ENCODE measurements around the gene OR52E2. TPM values are rescaled to one million over a fixed set of nuclear protein-coding genes. Genes with fewer than 3 reads are reported as not detected.

The OR52E2 gene
- total and polyA plus RNA-seq, 2 experiments from 2014 or later, result not detected

DNA sequence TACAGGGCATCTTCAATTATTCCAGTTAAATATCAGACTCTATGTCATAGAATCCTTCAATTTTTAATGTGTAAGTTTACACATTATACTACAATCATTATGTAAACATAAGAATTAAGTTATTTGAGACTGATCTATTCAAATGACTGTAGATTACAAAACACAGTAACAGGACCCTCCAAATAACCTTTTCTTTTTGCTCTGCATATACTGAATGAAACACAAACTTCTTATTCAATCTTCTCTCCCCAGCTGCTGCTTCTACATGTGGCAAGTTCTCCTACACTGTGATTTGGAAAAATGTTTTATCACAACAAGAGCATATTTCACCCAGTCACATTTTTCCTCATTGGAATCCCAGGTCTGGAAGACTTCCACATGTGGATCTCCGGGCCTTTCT is 13.2 kb downstream of the OR52E2 start, which contains the start of gene OR52J3:
Gene OR52J3, plus strand, starts transcription at position 301 of the 400 bp plus-strand sequence. Its CDS starts 0 bp downstream, at position 301.
- Histone ChIP-seq H3K79me2 (ENCODE audit: insufficient read depth) (no peaks in the 10 kb centered on the region), H4K20me1 (ENCODE audit: insufficient read depth) (no peaks in the 10 kb centered on the region), H3K9me3 (ENCODE audit: low read depth) (no peaks in the 10 kb centered on the region), H3K4me3 (no peak within 1 kb of the TSS), H3F3A (ENCODE audit: insufficient read depth) (no peaks in the 10 kb centered on the region), H3K4me2 (ENCODE audit: unreplicated experiment) (no peak within 1 kb of the TSS), H3K36me3 (ENCODE audit: low read depth) (no peaks in the 10 kb centered on the region), H2AFZ (no peak within 1 kb of the TSS), H3K4me1 (ENCODE audit: insufficient read depth) (no peaks in the 10 kb centered on the region), H3K27me3 (replicated peaks; ENCODE audit: insufficient read depth) (no peaks in the 10 kb centered on the region), H3K27ac (no peak within 1 kb of the TSS), H3K9ac (no peak within 1 kb of the TSS), H3K9me2 (ENCODE audit: insufficient read depth) (no peaks in the 10 kb centered on the region)
- WGBS, 2 experiments (ENCODE audit: low coverage in 1 of 2, low lambda C conversion rate in 2 of 2, missing lambda C conversion rate in 2 of 2), result 17 to 18% methylated on average over 1 of the region's 1 CpG
- in situ Hi-C loops (cut with MboI), result no loop called here
- TF ChIP-seq EZH2phosphoT487 (IDR thresholded peaks at IDR 0.05; ENCODE audit: insufficient read depth, low read depth) (no peak), EZH2 (IDR thresholded peaks at IDR 0.05; ENCODE audit: insufficient read depth, poor library complexity, severe bottlenecking) (no peak)
- no peak for DNase-seq

GRCh38 chr11:5043380-5043779 is 16.0 kb downstream of the OR52E2 start:
- Histone ChIP-seq H3K4me2 (ENCODE audit: unreplicated experiment) (no peak overlapping the region), H3K9me2 (ENCODE audit: insufficient read depth) (no peaks in the 10 kb centered on the region), H3K9me3 (ENCODE audit: low read depth) (no peaks in the 10 kb centered on the region), H3K27ac (no peak overlapping the region), H4K20me1 (ENCODE audit: insufficient read depth) (no peaks in the 10 kb centered on the region), H2AFZ (no peak overlapping the region), H3K27me3 (replicated peaks; ENCODE audit: insufficient read depth) (no peaks in the 10 kb centered on the region), H3F3A (ENCODE audit: insufficient read depth) (no peaks in the 10 kb centered on the region), H3K36me3 (ENCODE audit: low read depth) (no peaks in the 10 kb centered on the region), H3K9ac (no peak overlapping the region), H3K4me1 (ENCODE audit: insufficient read depth) (no peaks in the 10 kb centered on the region), H3K79me2 (ENCODE audit: insufficient read depth) (no peaks in the 10 kb centered on the region), H3K4me3 (no peak overlapping the region)
- no peak for TF ChIP-seq EZH2phosphoT487 (IDR thresholded peaks at IDR 0.05; ENCODE audit: insufficient read depth, low read depth)
- no peak for TF ChIP-seq EZH2 (IDR thresholded peaks at IDR 0.05; ENCODE audit: insufficient read depth, poor library complexity, severe bottlenecking)
- WGBS, 2 experiments (ENCODE audit: low coverage in 1 of 2, low lambda C conversion rate in 2 of 2, missing lambda C conversion rate in 2 of 2), result 33 to 35% methylated on average over 2 of the region's 2 CpGs
- in situ Hi-C loops (cut with MboI), result no loop called here
- peak; percentile 48 for DNase-seq

GRCh38 chr11:5042091-5042490 is 17.3 kb downstream of the OR52E2 start:
- Histone ChIP-seq H3K9ac (no peak overlapping the region), H3K4me2 (ENCODE audit: unreplicated experiment) (no peak overlapping the region), H4K20me1 (ENCODE audit: insufficient read depth) (no peaks in the 10 kb centered on the region), H3K9me3 (ENCODE audit: low read depth) (no peaks in the 10 kb centered on the region), H3K9me2 (ENCODE audit: insufficient read depth) (no peaks in the 10 kb centered on the region), H3K79me2 (ENCODE audit: insufficient read depth) (no peaks in the 10 kb centered on the region), H3K27ac (no peak overlapping the region), H3K4me3 (no peak overlapping the region), H3K36me3 (ENCODE audit: low read depth) (no peaks in the 10 kb centered on the region), H3K27me3 (replicated peaks; ENCODE audit: insufficient read depth) (no peaks in the 10 kb centered on the region), H3F3A (ENCODE audit: insufficient read depth) (no peaks in the 10 kb centered on the region), H3K4me1 (ENCODE audit: insufficient read depth) (no peaks in the 10 kb centered on the region), H2AFZ (no peak overlapping the region)
- peak; percentile 13 for DNase-seq
- 20 to 24% methylated on average over 3 of the region's 3 CpGs for WGBS, 2 experiments (ENCODE audit: low coverage in 1 of 2, low lambda C conversion rate in 2 of 2, missing lambda C conversion rate in 2 of 2)
- in situ Hi-C loops (cut with MboI), result no loop called here
- TF ChIP-seq EZH2 (IDR thresholded peaks at IDR 0.05; ENCODE audit: insufficient read depth, poor library complexity, severe bottlenecking) (no peak), EZH2phosphoT487 (IDR thresholded peaks at IDR 0.05; ENCODE audit: insufficient read depth, low read depth) (no peak)

DNA sequence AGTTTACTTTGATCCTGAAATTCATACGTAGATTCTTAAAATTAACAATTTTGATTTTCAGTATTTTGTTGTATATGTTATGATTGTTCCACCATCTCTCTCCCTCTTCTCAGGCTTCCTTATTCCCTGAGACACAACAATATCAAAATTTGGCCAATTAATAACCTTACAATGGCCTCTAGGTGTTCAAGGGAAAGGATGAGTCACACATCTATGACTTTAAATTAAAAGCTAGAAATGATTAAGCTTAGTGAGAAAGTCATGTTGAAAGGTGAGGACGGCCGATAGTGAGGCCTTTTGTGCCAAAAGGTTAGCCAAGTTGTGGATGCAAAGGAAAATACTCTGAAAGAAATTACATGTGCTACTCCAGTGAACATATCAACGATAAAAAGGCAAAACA is 18.6 kb downstream of the OR52E2 start:
- no peaks in the 10 kb centered on the region for H4K20me1 ChIP-seq (ENCODE audit: insufficient read depth)
- no peak for DNase-seq
- H3K4me2 ChIP-seq (ENCODE audit: unreplicated experiment), result no peak overlapping the region
- no peaks in the 10 kb centered on the region for H3K4me1 ChIP-seq (ENCODE audit: insufficient read depth)
- H3K27me3 ChIP-seq (replicated peaks; ENCODE audit: insufficient read depth), result no peaks in the 10 kb centered on the region
- H2AFZ ChIP-seq, result no peak overlapping the region
- H3K9me2 ChIP-seq (ENCODE audit: insufficient read depth), result no peaks in the 10 kb centered on the region
- TF ChIP-seq EZH2 (IDR thresholded peaks at IDR 0.05; ENCODE audit: insufficient read depth, poor library complexity, severe bottlenecking) (no peak), EZH2phosphoT487 (IDR thresholded peaks at IDR 0.05; ENCODE audit: insufficient read depth, low read depth) (no peak)
- no peaks in the 10 kb centered on the region for H3K9me3 ChIP-seq (ENCODE audit: low read depth)
- no peaks in the 10 kb centered on the region for H3K36me3 ChIP-seq (ENCODE audit: low read depth)
- no peaks in the 10 kb centered on the region for H3F3A ChIP-seq (ENCODE audit: insufficient read depth)
- in situ Hi-C loops (cut with MboI), result no loop called here
- H3K79me2 ChIP-seq (ENCODE audit: insufficient read depth), result no peaks in the 10 kb centered on the region
- WGBS, 2 experiments (ENCODE audit: low coverage in 1 of 2, low lambda C conversion rate in 2 of 2, missing lambda C conversion rate in 2 of 2), result 14% methylated on average over 4 of the region's 4 CpGs
- no peak overlapping the region for H3K4me3 ChIP-seq
- no peak overlapping the region for H3K9ac ChIP-seq
- H3K27ac ChIP-seq, result no peak overlapping the region

DNA sequence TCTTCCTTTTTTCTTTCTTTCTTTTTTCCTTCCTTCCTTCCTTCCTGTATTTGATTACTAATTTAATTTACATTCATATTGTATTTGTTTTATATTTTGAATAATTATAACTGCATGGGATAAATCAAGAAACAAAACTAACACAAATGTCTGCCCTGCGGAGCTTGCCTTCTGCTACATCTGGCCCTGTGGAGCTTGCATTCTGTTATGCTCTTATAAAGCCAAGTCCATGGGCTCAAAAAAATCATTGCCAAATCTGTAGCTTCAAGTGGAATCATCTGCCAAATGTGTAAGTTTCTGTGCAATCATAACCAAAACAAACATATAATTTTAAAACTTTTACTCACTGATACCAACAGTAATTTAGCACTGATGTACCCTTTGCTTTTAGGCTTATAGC is 21.1 kb downstream of the OR52E2 start:
- in situ Hi-C loops (cut with MboI), result no loop called here
- DNase-seq, result no peak

More for the DNA sequence above, 21.1 kb downstream of the OR52E2 start:
- Histone ChIP-seq H3K9me3 (ENCODE audit: low read depth) (no peaks in the 10 kb centered on the region), H3K27me3 (replicated peaks; ENCODE audit: insufficient read depth) (no peaks in the 10 kb centered on the region), H3K9me2 (ENCODE audit: insufficient read depth) (no peaks in the 10 kb centered on the region), H3K4me1 (ENCODE audit: insufficient read depth) (no peaks in the 10 kb centered on the region), H3K79me2 (ENCODE audit: insufficient read depth) (no peaks in the 10 kb centered on the region), H3K9ac (no peak overlapping the region), H2AFZ (no peak overlapping the region), H3K36me3 (ENCODE audit: low read depth) (no peaks in the 10 kb centered on the region), H3K4me3 (no peak overlapping the region), H4K20me1 (ENCODE audit: insufficient read depth) (no peaks in the 10 kb centered on the region), H3F3A (ENCODE audit: insufficient read depth) (no peaks in the 10 kb centered on the region), H3K4me2 (ENCODE audit: unreplicated experiment) (no peak overlapping the region), H3K27ac (no peak overlapping the region)
- 15 to 21% methylated on average over 1 of the region's 1 CpG for WGBS, 2 experiments (ENCODE audit: low coverage in 1 of 2, low lambda C conversion rate in 2 of 2, missing lambda C conversion rate in 2 of 2)
- TF ChIP-seq EZH2phosphoT487 (IDR thresholded peaks at IDR 0.05; ENCODE audit: insufficient read depth, low read depth) (no peak), EZH2 (IDR thresholded peaks at IDR 0.05; ENCODE audit: insufficient read depth, poor library complexity, severe bottlenecking) (no peak)
